Measurements from ENCODE around the gene RPL41.

DNA sequence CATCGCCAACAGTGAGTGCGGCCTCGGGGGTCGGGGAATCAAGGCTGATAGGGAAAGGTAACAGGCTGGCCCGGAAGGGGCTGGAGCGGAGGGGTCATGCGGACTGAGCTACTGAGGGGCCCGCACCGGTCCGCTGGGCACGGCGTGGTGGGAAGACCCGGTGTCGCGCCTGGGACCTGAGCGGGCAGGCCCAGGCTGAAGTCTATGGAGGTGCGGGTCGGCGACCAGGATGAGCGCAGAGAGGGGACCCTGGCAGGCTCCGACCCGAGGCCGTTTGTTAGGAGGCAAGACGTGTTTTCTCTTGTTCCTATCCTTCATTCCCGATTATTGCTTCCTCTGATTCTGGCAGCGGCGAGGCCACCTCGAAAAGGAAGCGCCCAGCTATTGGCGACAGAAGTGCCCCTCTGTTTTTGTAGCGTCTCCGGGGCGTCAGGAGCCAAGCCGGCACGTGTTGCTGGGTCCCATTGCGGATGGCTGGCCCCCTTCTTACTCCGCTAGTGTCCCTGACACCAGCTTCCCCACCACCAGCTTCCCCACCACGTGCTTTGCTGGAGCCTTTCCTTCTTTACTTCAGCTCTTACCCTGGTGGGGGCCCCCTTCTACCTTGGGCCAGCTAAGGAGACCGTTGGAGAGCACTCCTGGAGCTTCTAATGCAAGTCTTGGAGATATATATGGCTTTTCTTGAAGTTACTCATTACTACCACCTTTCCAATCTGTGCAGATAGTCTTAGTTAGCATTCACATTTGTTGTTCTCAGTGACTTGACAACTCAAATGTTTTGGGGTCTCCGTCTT, 11.4 kb upstream of the RPL41 start:
- TF ChIP-seq EZH2 (IDR thresholded peaks at IDR 0.05): no peak
- TF ChIP-seq, protein P1, sequence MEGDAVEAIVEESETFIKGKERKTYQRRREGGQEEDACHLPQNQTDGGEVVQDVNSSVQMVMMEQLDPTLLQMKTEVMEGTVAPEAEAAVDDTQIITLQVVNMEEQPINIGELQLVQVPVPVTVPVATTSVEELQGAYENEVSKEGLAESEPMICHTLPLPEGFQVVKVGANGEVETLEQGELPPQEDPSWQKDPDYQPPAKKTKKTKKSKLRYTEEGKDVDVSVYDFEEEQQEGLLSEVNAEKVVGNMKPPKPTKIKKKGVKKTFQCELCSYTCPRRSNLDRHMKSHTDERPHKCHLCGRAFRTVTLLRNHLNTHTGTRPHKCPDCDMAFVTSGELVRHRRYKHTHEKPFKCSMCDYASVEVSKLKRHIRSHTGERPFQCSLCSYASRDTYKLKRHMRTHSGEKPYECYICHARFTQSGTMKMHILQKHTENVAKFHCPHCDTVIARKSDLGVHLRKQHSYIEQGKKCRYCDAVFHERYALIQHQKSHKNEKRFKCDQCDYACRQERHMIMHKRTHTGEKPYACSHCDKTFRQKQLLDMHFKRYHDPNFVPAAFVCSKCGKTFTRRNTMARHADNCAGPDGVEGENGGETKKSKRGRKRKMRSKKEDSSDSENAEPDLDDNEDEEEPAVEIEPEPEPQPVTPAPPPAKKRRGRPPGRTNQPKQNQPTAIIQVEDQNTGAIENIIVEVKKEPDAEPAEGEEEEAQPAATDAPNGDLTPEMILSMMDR (IDR thresholded peaks at IDR 0.05): no peak

All from neural progenitor cell (in vitro differentiated cells).